ENCODE data around the gene TRUB2. TPM values are rescaled to one million over a fixed set of nuclear protein-coding genes. Genes with fewer than 3 reads are reported as not detected.

Gene TRUB2
- total and polyA plus RNA-seq, 4 donors: 14.6 to 28.9 (median 17.2) TPM

DNA sequence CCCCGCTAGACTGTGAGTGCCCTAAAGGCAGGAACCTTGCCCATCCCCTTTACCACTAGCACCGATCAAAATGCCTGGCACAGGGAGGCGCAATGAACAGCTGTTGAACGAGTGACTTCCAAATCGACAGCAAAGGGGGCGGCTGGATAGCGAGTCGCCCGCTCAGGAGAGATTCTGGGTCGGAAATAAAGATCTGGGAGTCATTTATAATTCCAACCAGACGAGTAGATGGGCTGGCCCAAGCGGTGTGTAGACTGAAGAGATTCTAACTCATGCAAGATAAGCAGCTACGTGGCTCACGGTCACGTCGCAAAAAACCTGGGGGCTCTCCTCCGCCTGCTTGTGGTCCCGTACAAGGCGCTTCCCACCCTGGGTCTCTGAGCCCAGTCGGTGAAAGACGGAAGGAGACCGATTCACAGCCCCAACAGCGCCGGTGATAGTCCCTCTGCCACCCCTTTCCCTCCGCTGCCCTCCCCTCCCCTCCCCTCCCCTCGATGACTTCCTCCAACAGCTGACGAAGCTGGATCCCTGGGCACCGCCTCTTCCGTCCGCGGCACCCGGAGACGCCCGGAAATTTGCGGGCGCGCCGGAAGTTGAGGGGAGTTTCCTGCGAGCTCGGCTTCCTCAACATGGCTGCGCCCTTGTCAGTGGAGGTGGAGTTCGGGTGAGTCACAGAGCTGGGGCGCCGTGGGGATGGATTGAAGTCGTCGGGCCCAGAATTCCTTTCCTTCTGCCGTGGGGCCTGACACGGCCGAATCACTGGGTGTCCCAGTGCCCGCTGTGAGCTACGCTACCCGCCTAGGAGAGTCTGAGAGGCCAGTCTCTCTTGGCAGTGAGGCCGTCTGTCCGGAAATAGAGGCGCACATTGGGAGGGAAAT, 48.7 kb upstream of the TRUB2 start, which contains the start of gene URM1:
URM1 (plus strand) TSS at position 623 of the 878 bp plus-strand sequence; CDS start at position 630, 7 bp downstream.
- ATAC-seq (ENCODE audit: insufficient read depth, low FRiP score) (peak; percentile 96), DNase-seq (peak; percentile 97 to 98 (median 98))
- H3K4me3 ChIP-seq: peak within 1 kb of the TSS; percentile 96
- 0% methylated on average over 51 to 55 of the region's 55 CpGs for WGBS, 2 donors
- H3K27ac ChIP-seq (ENCODE audit: low read depth in 1 of 2, low read length in 1 of 2): peak within 1 kb of the TSS; percentile 91
- TF ChIP-seq, protein P1, sequence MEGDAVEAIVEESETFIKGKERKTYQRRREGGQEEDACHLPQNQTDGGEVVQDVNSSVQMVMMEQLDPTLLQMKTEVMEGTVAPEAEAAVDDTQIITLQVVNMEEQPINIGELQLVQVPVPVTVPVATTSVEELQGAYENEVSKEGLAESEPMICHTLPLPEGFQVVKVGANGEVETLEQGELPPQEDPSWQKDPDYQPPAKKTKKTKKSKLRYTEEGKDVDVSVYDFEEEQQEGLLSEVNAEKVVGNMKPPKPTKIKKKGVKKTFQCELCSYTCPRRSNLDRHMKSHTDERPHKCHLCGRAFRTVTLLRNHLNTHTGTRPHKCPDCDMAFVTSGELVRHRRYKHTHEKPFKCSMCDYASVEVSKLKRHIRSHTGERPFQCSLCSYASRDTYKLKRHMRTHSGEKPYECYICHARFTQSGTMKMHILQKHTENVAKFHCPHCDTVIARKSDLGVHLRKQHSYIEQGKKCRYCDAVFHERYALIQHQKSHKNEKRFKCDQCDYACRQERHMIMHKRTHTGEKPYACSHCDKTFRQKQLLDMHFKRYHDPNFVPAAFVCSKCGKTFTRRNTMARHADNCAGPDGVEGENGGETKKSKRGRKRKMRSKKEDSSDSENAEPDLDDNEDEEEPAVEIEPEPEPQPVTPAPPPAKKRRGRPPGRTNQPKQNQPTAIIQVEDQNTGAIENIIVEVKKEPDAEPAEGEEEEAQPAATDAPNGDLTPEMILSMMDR (IDR thresholded peaks at IDR 0.05; ENCODE audit: control extremely low read depth, extremely low read depth): no peak
- H3K27me3 ChIP-seq (ENCODE audit: control insufficient read depth in 3 of 3, insufficient read depth in 3 of 3, low read length in 2 of 3): no peaks in the 10 kb centered on the region
- no peaks in the 10 kb centered on the region for H3K9me3 ChIP-seq (ENCODE audit: control insufficient read depth in 4 of 4, insufficient read depth in 3 of 4, low read length in 3 of 4)
- H3K4me1 ChIP-seq (ENCODE audit: control insufficient read depth in 5 of 5, insufficient read depth in 5 of 5, low read length in 5 of 5): peaks cover 7 to 14% (median 12%) of the 10 kb centered on the region in 5 donors
- H3K9ac ChIP-seq (ENCODE audit: insufficient read depth in 1 of 2, low read length in 2 of 2): peak within 1 kb of the TSS; percentile 69 to 93
- peaks cover 0 to 15% (median 6%) of the 10 kb centered on the region in 4 donors for H3K36me3 ChIP-seq (ENCODE audit: control insufficient read depth in 4 of 4, insufficient read depth in 4 of 4, low read length in 4 of 4)

DNA sequence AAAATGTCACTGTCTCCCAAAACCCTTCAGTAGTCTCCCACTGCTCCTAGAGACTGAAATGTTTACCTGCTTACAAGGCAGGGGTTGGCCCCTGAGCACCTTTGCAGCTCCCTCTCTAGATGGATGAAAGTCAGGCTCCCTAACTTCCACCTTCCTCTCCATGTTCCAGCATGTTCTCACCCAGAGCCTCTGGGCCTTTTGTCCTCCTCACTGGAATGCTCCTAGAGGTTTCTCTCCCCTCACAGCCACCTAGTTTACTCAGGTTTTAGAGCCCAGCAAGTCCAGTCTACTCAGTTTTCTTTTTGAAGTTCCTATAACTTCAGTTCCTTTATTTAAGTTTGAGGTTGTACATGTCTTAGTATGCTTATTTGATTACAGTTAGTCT, 48.1 kb upstream of the TRUB2 start:
- H3K9ac ChIP-seq (ENCODE audit: insufficient read depth in 1 of 2, low read length in 2 of 2): peak overlapping the region; percentile 69 to 93
- peaks cover 7 to 17% (median 12%) of the 10 kb centered on the region in 5 donors for H3K4me1 ChIP-seq (ENCODE audit: control insufficient read depth in 5 of 5, insufficient read depth in 5 of 5, low read length in 5 of 5)
- no peak for DNase-seq
- H3K4me3 ChIP-seq: peak overlapping the region; percentile 39
- no peaks in the 10 kb centered on the region for H3K27me3 ChIP-seq (ENCODE audit: control insufficient read depth in 3 of 3, insufficient read depth in 3 of 3, low read length in 2 of 3)
- ATAC-seq (ENCODE audit: insufficient read depth, low FRiP score): no peak
- peaks cover 0 to 13% (median 6%) of the 10 kb centered on the region in 4 donors for H3K36me3 ChIP-seq (ENCODE audit: control insufficient read depth in 4 of 4, insufficient read depth in 4 of 4, low read length in 4 of 4)
- H3K9me3 ChIP-seq (ENCODE audit: control insufficient read depth in 4 of 4, insufficient read depth in 3 of 4, low read length in 3 of 4): no peaks in the 10 kb centered on the region
- TF ChIP-seq, protein P1 (IDR thresholded peaks at IDR 0.05; ENCODE audit: control extremely low read depth, extremely low read depth): no peak
- H3K27ac ChIP-seq (ENCODE audit: low read depth in 1 of 2, low read length in 1 of 2): peak overlapping the region; percentile 89 to 91

DNA sequence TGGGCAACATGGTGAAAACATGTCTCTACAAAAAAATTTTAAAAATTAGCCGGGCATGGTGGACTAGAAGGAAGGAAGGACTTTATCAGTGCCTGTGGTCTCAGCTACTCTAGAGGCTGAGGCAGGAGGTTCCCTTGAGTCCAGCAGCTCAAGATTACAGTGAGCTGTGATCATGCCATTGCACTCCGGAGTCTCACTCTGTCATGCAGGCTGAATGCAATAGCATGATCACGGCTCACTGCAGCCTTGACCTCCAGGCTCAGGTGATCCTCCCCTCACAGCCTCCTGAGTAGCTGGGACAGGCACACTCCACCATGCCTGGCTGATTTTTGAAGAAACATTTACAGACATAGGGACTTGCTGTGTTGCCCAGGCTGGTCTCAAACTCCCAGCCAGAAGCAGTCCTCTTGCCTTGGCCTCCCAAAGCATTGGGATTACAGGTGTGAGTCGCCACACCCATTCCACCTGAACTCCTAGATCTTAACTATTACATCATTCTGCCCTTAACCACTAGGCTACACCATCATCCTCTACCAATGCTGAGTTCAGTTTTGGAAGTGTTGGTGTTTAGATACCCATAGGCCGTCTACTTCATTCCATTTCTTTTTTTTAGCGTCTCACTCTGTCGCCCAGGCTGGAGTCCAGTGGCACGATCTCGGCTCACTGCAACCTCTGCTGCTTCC, 46.9 kb upstream of the TRUB2 start:
- H3K27ac ChIP-seq (ENCODE audit: low read depth in 1 of 2, low read length in 1 of 2): no peak overlapping the region
- DNase-seq: no peak
- peaks cover 0 to 10% (median 2%) of the 10 kb centered on the region in 4 donors for H3K36me3 ChIP-seq (ENCODE audit: control insufficient read depth in 4 of 4, insufficient read depth in 4 of 4, low read length in 4 of 4)
- H3K9me3 ChIP-seq (ENCODE audit: control insufficient read depth in 4 of 4, insufficient read depth in 3 of 4, low read length in 3 of 4): no peaks in the 10 kb centered on the region
- 92 to 94% methylated on average over 9 of the region's 9 CpGs for WGBS, 2 donors
- H3K4me3 ChIP-seq: no peak overlapping the region
- TF ChIP-seq, protein P1 (IDR thresholded peaks at IDR 0.05; ENCODE audit: control extremely low read depth, extremely low read depth): no peak
- no peak for ATAC-seq (ENCODE audit: insufficient read depth, low FRiP score)
- H3K4me1 ChIP-seq (ENCODE audit: control insufficient read depth in 5 of 5, insufficient read depth in 5 of 5, low read length in 5 of 5): peaks cover 7 to 26% (median 12%) of the 10 kb centered on the region in 5 donors
- H3K27me3 ChIP-seq (ENCODE audit: control insufficient read depth in 3 of 3, insufficient read depth in 3 of 3, low read length in 2 of 3): no peaks in the 10 kb centered on the region
- H3K9ac ChIP-seq (ENCODE audit: insufficient read depth in 1 of 2, low read length in 2 of 2): no peak overlapping the region

Measured in lung (tissue), 12 donors.